Loucy (cell line): ENCODE results near the gene CCL20.

ENCODE experiments used
- EZH2phosphoT487 ChIP-seq: fragments of 200-600 bp; IDR thresholded peaks from 2 replicates; pipeline ENCODE4 v1.6.1; 2018; ENCODE audit warnings: antibody characterized with exemption, mild to moderate bottlenecking, moderate library complexity, borderline replicate concordance
- TF ChIP-seq, protein P1 (sequence below): fragments of 200-600 bp; sonication (generic); conservative IDR thresholded peaks from 2 replicates; pipeline ENCODE4 v1.5.1; 2014; ENCODE audit warnings: mild to moderate bottlenecking, antibody characterized with exemption, low read length

GRCh38 chr2:227865291-227865690, 51.6 kb downstream of the CCL20 start:
- TF ChIP-seq, protein P1, sequence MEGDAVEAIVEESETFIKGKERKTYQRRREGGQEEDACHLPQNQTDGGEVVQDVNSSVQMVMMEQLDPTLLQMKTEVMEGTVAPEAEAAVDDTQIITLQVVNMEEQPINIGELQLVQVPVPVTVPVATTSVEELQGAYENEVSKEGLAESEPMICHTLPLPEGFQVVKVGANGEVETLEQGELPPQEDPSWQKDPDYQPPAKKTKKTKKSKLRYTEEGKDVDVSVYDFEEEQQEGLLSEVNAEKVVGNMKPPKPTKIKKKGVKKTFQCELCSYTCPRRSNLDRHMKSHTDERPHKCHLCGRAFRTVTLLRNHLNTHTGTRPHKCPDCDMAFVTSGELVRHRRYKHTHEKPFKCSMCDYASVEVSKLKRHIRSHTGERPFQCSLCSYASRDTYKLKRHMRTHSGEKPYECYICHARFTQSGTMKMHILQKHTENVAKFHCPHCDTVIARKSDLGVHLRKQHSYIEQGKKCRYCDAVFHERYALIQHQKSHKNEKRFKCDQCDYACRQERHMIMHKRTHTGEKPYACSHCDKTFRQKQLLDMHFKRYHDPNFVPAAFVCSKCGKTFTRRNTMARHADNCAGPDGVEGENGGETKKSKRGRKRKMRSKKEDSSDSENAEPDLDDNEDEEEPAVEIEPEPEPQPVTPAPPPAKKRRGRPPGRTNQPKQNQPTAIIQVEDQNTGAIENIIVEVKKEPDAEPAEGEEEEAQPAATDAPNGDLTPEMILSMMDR = no peak
- no peak for TF ChIP-seq EZH2phosphoT487
